Karpas-422 (cell line): ENCODE data around the gene GFOD2. TPM values are rescaled to one million over a fixed set of nuclear protein-coding genes. Genes with fewer than 3 reads are reported as not detected.

Experiments
- DNase-seq: peaks from one replicate; pipeline ENCODE4 v3.0.0-alpha.2; 2015
- H2AFZ ChIP-seq: fragments of 200-600 bp; sonication (generic); 2 replicates; pipeline ENCODE4 v1.6.1; 2014; ENCODE audit warnings: antibody characterized with exemption, low read length, mixed read lengths
- H3K27ac ChIP-seq: fragments of 200-600 bp; sonication (generic); 2 replicates; pipeline ENCODE4 v1.5.1; 2014; ENCODE audit warnings: mild to moderate bottlenecking, low read length, moderate library complexity
- H3K27me3 ChIP-seq: fragments of 200-600 bp; sonication (generic); 2 replicates; pipeline ENCODE4 v1.6.1; 2014; ENCODE audit warnings: low read length, mixed read lengths
- H3K36me3 ChIP-seq: fragments of 200-600 bp; sonication (generic); 2 replicates; pipeline ENCODE4 v1.6.1; 2014; ENCODE audit warnings: low read length, mixed read lengths; ENCODE audit not compliant: insufficient read depth
- H3K4me1 ChIP-seq: fragments of 200-600 bp; sonication (generic); 2 replicates; pipeline ENCODE4 v1.6.1; 2014; ENCODE audit warnings: mild to moderate bottlenecking, low read length, mixed read lengths
- H3K4me2 ChIP-seq: fragments of 200-600 bp; sonication (generic); 2 replicates; pipeline ENCODE4 v1.6.1; 2014; ENCODE audit warnings: low read length, low read depth, mild to moderate bottlenecking; ENCODE audit not compliant: poor library complexity, severe bottlenecking
- H3K4me3 ChIP-seq: fragments of 200-600 bp; sonication (generic); 2 replicates; pipeline ENCODE4 v1.5.1; 2014; ENCODE audit warnings: mild to moderate bottlenecking, antibody characterized with exemption, low read length, mixed read lengths
- H3K79me2 ChIP-seq: fragments of 200-600 bp; sonication (generic); 2 replicates; pipeline ENCODE4 v1.6.1; 2014; ENCODE audit warnings: mild to moderate bottlenecking, low read length, mixed read lengths
- H3K9ac ChIP-seq: fragments of 200-600 bp; sonication (generic); 2 replicates; pipeline ENCODE4 v1.6.0; 2014; ENCODE audit warnings: low read length
- H3K9me2 ChIP-seq: fragments of 200-600 bp; sonication (generic), shearing (Covaris generic); replicated peaks from 2 replicates; pipeline ENCODE4 v1.6.0; 2014; ENCODE audit warnings: mild to moderate bottlenecking, low read length, moderate library complexity; ENCODE audit not compliant: insufficient read depth
- H3K9me3 ChIP-seq: fragments of 300-700, 200-600 bp; sonication (generic); 2 replicates; pipeline ENCODE4 v1.6.1; 2014; ENCODE audit warnings: low read length, mixed read lengths
- H4K20me1 ChIP-seq: fragments of 200-600 bp; sonication (generic); 2 replicates; pipeline ENCODE4 v1.6.1; 2014; ENCODE audit warnings: mild to moderate bottlenecking, antibody characterized with exemption, low read length, low read depth; ENCODE audit not compliant: insufficient read depth
- total RNA-seq: library from RNA; depleted of rRNA; stranded (reverse); fragments of >200 nt; shearing (Covaris generic); gene quantifications from 2 replicates; pipeline ENCODE4 v1.2.3, GENCODE V29; 2014; ENCODE audit warnings: low replicate concordance

Gene GFOD2
- total RNA-seq, 1 experiment from 2014 or later: 12.9 TPM

- Histone ChIP-seq H3K36me3 (no peaks in the 10 kb centered on the region), H3K9ac (no peak overlapping the region), H3K27me3 (no peaks in the 10 kb centered on the region), H3K79me2 (peaks cover 9% of the 10 kb centered on the region; the same call in 1 of the 2 replicates), H4K20me1 (peaks cover 11% of the 10 kb centered on the region; the same call in 1 of the 2 replicates), H3K4me1 (peaks cover 28% of the 10 kb centered on the region), H2AFZ (no peak overlapping the region), H3K9me3 (no peaks in the 10 kb centered on the region), H3K4me3 (no peak overlapping the region), H3K4me2 (no peak overlapping the region), H3K27ac (no peak overlapping the region), H3K9me2 (no peaks in the 10 kb centered on the region)
- no peak for DNase-seq
Measured at GRCh38 chr16:67746846-67747245, 27.7 kb upstream of the GFOD2 start.

GRCh38 chr16:67741118-67741517 lies 22.0 kb upstream of the GFOD2 start:
- no peak for DNase-seq
- Histone ChIP-seq H3K36me3 (no peaks in the 10 kb centered on the region), H3K27ac (no peak overlapping the region), H4K20me1 (no peaks in the 10 kb centered on the region), H3K4me2 (no peak overlapping the region), H3K9ac (no peak overlapping the region), H3K4me1 (no peaks in the 10 kb centered on the region), H3K4me3 (no peak overlapping the region), H2AFZ (no peak overlapping the region), H3K79me2 (no peaks in the 10 kb centered on the region), H3K27me3 (no peaks in the 10 kb centered on the region), H3K9me2 (no peaks in the 10 kb centered on the region), H3K9me3 (no peaks in the 10 kb centered on the region)

- no peak overlapping the region for H2AFZ ChIP-seq
- no peaks in the 10 kb centered on the region for H4K20me1 ChIP-seq
- H3K36me3 ChIP-seq: no peaks in the 10 kb centered on the region
- no peak overlapping the region for H3K4me3 ChIP-seq
- H3K4me2 ChIP-seq: no peak overlapping the region
- no peaks in the 10 kb centered on the region for H3K9me2 ChIP-seq
- H3K9ac ChIP-seq: no peak overlapping the region
- H3K4me1 ChIP-seq: no peaks in the 10 kb centered on the region
- H3K27ac ChIP-seq: no peak overlapping the region
- DNase-seq: no peak
- no peaks in the 10 kb centered on the region for H3K27me3 ChIP-seq
- H3K9me3 ChIP-seq: no peaks in the 10 kb centered on the region
- no peaks in the 10 kb centered on the region for H3K79me2 ChIP-seq
Measured at GRCh38 chr16:67740391-67740790, 21.3 kb upstream of the GFOD2 start.

- Histone ChIP-seq H3K4me2 (no peak overlapping the region), H2AFZ (no peak overlapping the region), H3K9me3 (no peaks in the 10 kb centered on the region), H3K9ac (no peak overlapping the region), H3K27ac (no peak overlapping the region), H3K9me2 (no peaks in the 10 kb centered on the region), H3K79me2 (no peaks in the 10 kb centered on the region), H3K4me1 (no peaks in the 10 kb centered on the region), H3K27me3 (no peaks in the 10 kb centered on the region), H3K36me3 (no peaks in the 10 kb centered on the region), H3K4me3 (no peak overlapping the region), H4K20me1 (no peaks in the 10 kb centered on the region)
- no peak for DNase-seq
Measured at GRCh38 chr16:67736858-67737257, 17.7 kb upstream of the GFOD2 start.

- Histone ChIP-seq H3K9me3 (no peaks in the 10 kb centered on the region), H3K4me1 (no peaks in the 10 kb centered on the region), H3K79me2 (no peaks in the 10 kb centered on the region), H4K20me1 (no peaks in the 10 kb centered on the region), H3K9ac (no peak overlapping the region), H3K27me3 (no peaks in the 10 kb centered on the region), H3K4me2 (no peak overlapping the region), H3K4me3 (no peak overlapping the region), H3K9me2 (no peaks in the 10 kb centered on the region), H3K27ac (no peak overlapping the region), H3K36me3 (no peaks in the 10 kb centered on the region), H2AFZ (no peak overlapping the region)
- DNase-seq: no peak
Measured at GRCh38 chr16:67734731-67735201, 15.7 kb upstream of the GFOD2 start.

GRCh38 chr16:67733734-67734470 lies 14.8 kb upstream of the GFOD2 start:
- no peaks in the 10 kb centered on the region for H3K36me3 ChIP-seq

GRCh38 chr16:67731753-67732095 lies 12.6 kb upstream of the GFOD2 start:
- Histone ChIP-seq H3K79me2 (no peaks in the 10 kb centered on the region), H2AFZ (no peak overlapping the region), H3K9me3 (no peaks in the 10 kb centered on the region), H3K9ac (no peak overlapping the region), H3K36me3 (no peaks in the 10 kb centered on the region), H3K9me2 (no peaks in the 10 kb centered on the region), H3K4me2 (no peak overlapping the region), H4K20me1 (no peaks in the 10 kb centered on the region), H3K4me1 (no peaks in the 10 kb centered on the region), H3K4me3 (no peak overlapping the region), H3K27ac (no peak overlapping the region), H3K27me3 (no peaks in the 10 kb centered on the region)
- DNase-seq: no peak

More at GRCh38 chr16:67733734-67734470, 14.8 kb upstream of the GFOD2 start:
- Histone ChIP-seq H4K20me1 (no peaks in the 10 kb centered on the region), H3K27ac (no peak overlapping the region), H3K79me2 (no peaks in the 10 kb centered on the region), H3K27me3 (no peaks in the 10 kb centered on the region), H3K9me3 (no peaks in the 10 kb centered on the region), H3K9me2 (no peaks in the 10 kb centered on the region), H3K4me1 (no peaks in the 10 kb centered on the region), H3K9ac (no peak overlapping the region), H2AFZ (no peak overlapping the region), H3K4me3 (no peak overlapping the region), H3K4me2 (no peak overlapping the region)
- DNase-seq: no peak

GRCh38 chr16:67731071-67731752 lies 12.1 kb upstream of the GFOD2 start:
- Histone ChIP-seq H3K4me2 (no peak overlapping the region), H4K20me1 (no peaks in the 10 kb centered on the region), H3K27me3 (no peaks in the 10 kb centered on the region), H3K4me1 (no peaks in the 10 kb centered on the region), H2AFZ (no peak overlapping the region), H3K4me3 (no peak overlapping the region), H3K27ac (no peak overlapping the region), H3K9ac (no peak overlapping the region), H3K9me3 (no peaks in the 10 kb centered on the region), H3K36me3 (no peaks in the 10 kb centered on the region), H3K9me2 (no peaks in the 10 kb centered on the region), H3K79me2 (no peaks in the 10 kb centered on the region)
- no peak for DNase-seq
